ENCODE results near the gene MYH14. TPM values are rescaled to one million over a fixed set of nuclear protein-coding genes. Genes with fewer than 3 reads are reported as not detected.

MYH14 gene
- 1.6 and 6.7 TPM in 2 replicates for total RNA-seq (ENCODE audit: low replicate concordance)

- H3K4me2 ChIP-seq = peak within 1 kb of the TSS; percentile 79
- H4K20me1 ChIP-seq (ENCODE audit: low read depth) = peaks cover 6% of the 10 kb centered on the region
- H3K9me3 ChIP-seq (ENCODE audit: low read depth) = no peaks in the 10 kb centered on the region
- peak within 1 kb of the TSS; percentile 54 for H3K4me3 ChIP-seq
- TF ChIP-seq EZH2phosphoT487 (IDR thresholded peaks at IDR 0.05) (no peak), CTCF (IDR thresholded peaks at IDR 0.05) (no peak), EZH2 (IDR thresholded peaks at IDR 0.05) (no peak)
- no peaks in the 10 kb centered on the region for H3K9me3 Mint-ChIP-seq
- H3K4me3 Mint-ChIP-seq = peak within 1 kb of the TSS; percentile 79
- peak; percentile 97 for DNase-seq (ENCODE audit: low spot score)
- peaks cover 17% of the 10 kb centered on the region for H3F3A ChIP-seq (ENCODE audit: low read depth)
- no peak within 1 kb of the TSS for H3K9ac ChIP-seq
- peaks cover 5% of the 10 kb centered on the region for H3K4me1 ChIP-seq
- peak within 1 kb of the TSS; percentile 45 for H2AFZ ChIP-seq (replicated peaks)
- H3K27ac Mint-ChIP-seq = no peak within 1 kb of the TSS
- peaks cover 72% of the 10 kb centered on the region for H3K27me3 ChIP-seq
- no peaks in the 10 kb centered on the region for H3K36me3 Mint-ChIP-seq
- no peaks in the 10 kb centered on the region for H3K79me2 ChIP-seq (ENCODE audit: low read depth)
- H3K36me3 ChIP-seq = no peaks in the 10 kb centered on the region
- H3K27ac ChIP-seq = no peak within 1 kb of the TSS
- H3K27me3 Mint-ChIP-seq (ENCODE audit: insufficient read depth, low read depth) = peaks cover 37% of the 10 kb centered on the region
- peaks cover 18% of the 10 kb centered on the region for H3K4me1 Mint-ChIP-seq
These were observed at the start of gene MYH14 for GRCh38 chr19:50203281-50204080. Gene MYH14 (plus strand): TSS chr19:50203622. CDS start chr19:50210366, 6,744 bp downstream.

- H3K4me3 ChIP-seq = no peak overlapping the region
- no peaks in the 10 kb centered on the region for H3K36me3 ChIP-seq
- no peaks in the 10 kb centered on the region for H3K9me3 ChIP-seq (ENCODE audit: low read depth)
- peaks cover 3% of the 10 kb centered on the region for H3K4me1 Mint-ChIP-seq
- peaks cover 2% of the 10 kb centered on the region for H3K9me3 Mint-ChIP-seq
- peaks cover 4% of the 10 kb centered on the region for H3K27me3 Mint-ChIP-seq (ENCODE audit: insufficient read depth, low read depth)
- no peak overlapping the region for H3K4me2 ChIP-seq
- H3K27ac ChIP-seq = no peak overlapping the region
- no peaks in the 10 kb centered on the region for H4K20me1 ChIP-seq (ENCODE audit: low read depth)
- H3F3A ChIP-seq (ENCODE audit: low read depth) = no peaks in the 10 kb centered on the region
- TF ChIP-seq EZH2phosphoT487 (IDR thresholded peaks at IDR 0.05) (no peak), CTCF (IDR thresholded peaks at IDR 0.05) (no peak), EZH2 (IDR thresholded peaks at IDR 0.05) (no peak)
- no peak overlapping the region for H3K9ac ChIP-seq
- DNase-seq (ENCODE audit: low spot score) = no peak
- H3K36me3 Mint-ChIP-seq = no peaks in the 10 kb centered on the region
- no peak overlapping the region for H3K4me3 Mint-ChIP-seq
- no peaks in the 10 kb centered on the region for H3K4me1 ChIP-seq
- H2AFZ ChIP-seq (replicated peaks) = no peak overlapping the region
- no peaks in the 10 kb centered on the region for H3K27me3 ChIP-seq
- H3K79me2 ChIP-seq (ENCODE audit: low read depth) = no peaks in the 10 kb centered on the region
- no peak overlapping the region for H3K27ac Mint-ChIP-seq
These were observed 48.9 kb upstream of the MYH14 start for GRCh38 chr19:50154529-50154928.

GRCh38 chr19:50155520-50156109 lies 47.8 kb upstream of the MYH14 start:
- Mint-ChIP-seq H3K4me1 (peaks cover 3% of the 10 kb centered on the region), H3K4me3 (peak overlapping the region; percentile 44), H3K36me3 (no peaks in the 10 kb centered on the region), H3K9me3 (peaks cover 2% of the 10 kb centered on the region), H3K27ac (no peak overlapping the region), H3K27me3 (ENCODE audit: insufficient read depth, low read depth) (peaks cover 6% of the 10 kb centered on the region)
- peak; percentile 9 for DNase-seq (ENCODE audit: low spot score)
- Histone ChIP-seq H4K20me1 (ENCODE audit: low read depth) (no peaks in the 10 kb centered on the region), H3K9ac (no peak overlapping the region), H3K9me3 (ENCODE audit: low read depth) (no peaks in the 10 kb centered on the region), H3K27ac (no peak overlapping the region), H3K79me2 (ENCODE audit: low read depth) (no peaks in the 10 kb centered on the region), H3K27me3 (no peaks in the 10 kb centered on the region), H3K4me2 (no peak overlapping the region), H3K4me3 (no peak overlapping the region), H3K4me1 (no peaks in the 10 kb centered on the region), H2AFZ (replicated peaks) (no peak overlapping the region), H3F3A (ENCODE audit: low read depth) (no peaks in the 10 kb centered on the region), H3K36me3 (no peaks in the 10 kb centered on the region)
- TF ChIP-seq EZH2 (IDR thresholded peaks at IDR 0.05) (no peak), CTCF (IDR thresholded peaks at IDR 0.05) (peak; percentile 29), EZH2phosphoT487 (IDR thresholded peaks at IDR 0.05) (no peak)

Measured in neural progenitor cell (in vitro differentiated cells).